ENCODE measurements around the gene ITGAE.

GRCh38 chr17:3666516-3666915 is 134.5 kb downstream of the ITGAE start:
- TF ChIP-seq, protein P1, sequence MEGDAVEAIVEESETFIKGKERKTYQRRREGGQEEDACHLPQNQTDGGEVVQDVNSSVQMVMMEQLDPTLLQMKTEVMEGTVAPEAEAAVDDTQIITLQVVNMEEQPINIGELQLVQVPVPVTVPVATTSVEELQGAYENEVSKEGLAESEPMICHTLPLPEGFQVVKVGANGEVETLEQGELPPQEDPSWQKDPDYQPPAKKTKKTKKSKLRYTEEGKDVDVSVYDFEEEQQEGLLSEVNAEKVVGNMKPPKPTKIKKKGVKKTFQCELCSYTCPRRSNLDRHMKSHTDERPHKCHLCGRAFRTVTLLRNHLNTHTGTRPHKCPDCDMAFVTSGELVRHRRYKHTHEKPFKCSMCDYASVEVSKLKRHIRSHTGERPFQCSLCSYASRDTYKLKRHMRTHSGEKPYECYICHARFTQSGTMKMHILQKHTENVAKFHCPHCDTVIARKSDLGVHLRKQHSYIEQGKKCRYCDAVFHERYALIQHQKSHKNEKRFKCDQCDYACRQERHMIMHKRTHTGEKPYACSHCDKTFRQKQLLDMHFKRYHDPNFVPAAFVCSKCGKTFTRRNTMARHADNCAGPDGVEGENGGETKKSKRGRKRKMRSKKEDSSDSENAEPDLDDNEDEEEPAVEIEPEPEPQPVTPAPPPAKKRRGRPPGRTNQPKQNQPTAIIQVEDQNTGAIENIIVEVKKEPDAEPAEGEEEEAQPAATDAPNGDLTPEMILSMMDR (IDR thresholded peaks at IDR 0.05), result no peak
- no peak for TF ChIP-seq POLR2A (IDR thresholded peaks at IDR 0.05)
